Brain microvascular endothelial cell (primary cell): ENCODE measurements around the gene TBC1D21.

Experiments used
- DNase-seq: peaks from one replicate; pipeline ENCODE4 v3.0.0-alpha.2; 2020
- H3K27ac ChIP-seq: fragments of 250-450 bp; sonication (Bioruptor Pico); 2 replicates; pipeline ENCODE4 v1.5.1; 2020; ENCODE audit warnings: mild to moderate bottlenecking, moderate library complexity
- H3K27me3 ChIP-seq: fragments of 250-450 bp; sonication (Bioruptor Pico); replicated peaks from 2 replicates; pipeline ENCODE4 v1.5.1; 2020; ENCODE audit warnings: mild to moderate bottlenecking
- H3K36me3 ChIP-seq: fragments of 250-450 bp; sonication (Bioruptor Pico); replicated peaks from 2 replicates; pipeline ENCODE4 v1.5.1; 2020; ENCODE audit warnings: mild to moderate bottlenecking
- H3K4me3 ChIP-seq: 2 replicates; pipeline ENCODE4 v1.5.1; 2011; ENCODE audit warnings: low read depth, mild to moderate bottlenecking, control low read depth, low read length, moderate library complexity
- CTCF ChIP-seq: IDR thresholded peaks from 2 replicates; pipeline ENCODE4 v1.5.1; 2011; ENCODE audit warnings: low read depth, mild to moderate bottlenecking, moderate library complexity, low read length, control low read depth, inconsistent platforms; ENCODE audit errors: missing control alignments
- in situ Hi-C: cut with HindIII; loops from 2 replicates; pipeline ENCODE4 v1.10.0; 2017; ENCODE audit warnings: low sequenced_read_pairs, low pct_ligation_motif_present

TBC1D21 gene

GRCh38 chr15:73838831-73839426 is 34.4 kb upstream of the TBC1D21 start:
- in situ Hi-C loops: no loop called here
- H3K36me3 ChIP-seq: no peaks in the 10 kb centered on the region
- no peak overlapping the region for H3K4me3 ChIP-seq
- H3K27ac ChIP-seq: no peak overlapping the region
- no peak for DNase-seq
- no peak for TF ChIP-seq CTCF
- H3K27me3 ChIP-seq: peaks cover 16% of the 10 kb centered on the region

GRCh38 chr15:73839699-73840377 is 33.5 kb upstream of the TBC1D21 start:
- in situ Hi-C loops: no loop called here
- no peak for TF ChIP-seq CTCF
- no peak overlapping the region for H3K27ac ChIP-seq
- no peaks in the 10 kb centered on the region for H3K36me3 ChIP-seq
- H3K27me3 ChIP-seq: peaks cover 16% of the 10 kb centered on the region
- no peak overlapping the region for H3K4me3 ChIP-seq
- DNase-seq: no peak

- TF ChIP-seq CTCF: no peak
- Histone ChIP-seq H3K4me3 (no peak overlapping the region), H3K27me3 (peaks cover 14% of the 10 kb centered on the region), H3K27ac (no peak overlapping the region), H3K36me3 (no peaks in the 10 kb centered on the region)
- DNase-seq: no peak
- in situ Hi-C loops: no loop called here
Measured at GRCh38 chr15:73840771-73841170, 32.6 kb upstream of the TBC1D21 start.

DNA sequence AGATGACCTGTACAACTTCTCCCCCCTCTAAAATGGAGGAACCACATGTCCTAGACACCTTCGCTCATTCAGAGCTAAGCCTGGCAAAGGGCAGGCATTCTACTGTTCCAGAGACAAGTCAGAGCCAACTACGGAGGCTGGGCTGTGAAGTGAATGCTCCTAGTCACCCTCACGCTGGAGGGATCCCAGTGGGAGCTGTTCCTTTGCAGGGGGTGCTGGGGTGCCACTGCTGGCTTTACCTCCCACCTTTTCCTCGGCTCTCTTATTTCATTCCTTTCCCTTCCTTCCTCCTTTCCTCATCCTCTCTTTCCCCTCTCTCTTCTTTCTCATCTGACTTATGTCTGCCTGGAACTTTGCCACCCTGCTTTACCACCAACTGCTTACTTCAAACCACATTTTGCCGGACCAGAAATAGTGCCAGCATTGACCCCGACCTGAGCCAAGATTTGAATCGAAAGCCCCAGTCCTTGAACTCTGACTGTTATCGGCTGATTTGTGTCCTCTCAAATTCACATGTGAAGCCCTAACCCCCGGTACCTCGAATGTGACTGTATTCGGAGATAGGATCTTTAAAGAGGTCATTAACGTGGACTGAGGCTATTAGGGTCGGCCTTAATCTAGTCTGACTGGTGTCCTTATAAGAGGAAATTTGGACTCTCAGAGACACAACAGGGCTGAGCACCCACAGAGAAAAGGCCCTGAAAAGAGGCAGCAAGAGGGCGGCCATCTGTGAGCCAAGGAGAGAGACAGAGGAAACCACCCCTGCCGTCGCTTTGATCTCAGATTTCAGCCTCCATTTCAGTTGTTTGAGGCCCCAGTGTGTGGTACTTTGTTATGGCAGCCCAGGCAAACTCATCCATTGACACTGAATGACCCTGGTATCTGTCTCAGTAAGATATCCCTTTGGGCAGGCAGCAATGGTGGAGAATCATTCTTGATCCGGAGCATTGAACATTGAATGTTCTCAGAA is 31.3 kb upstream of the TBC1D21 start:
- in situ Hi-C loops: no loop called here
- H3K4me3 ChIP-seq: no peak overlapping the region
- no peaks in the 10 kb centered on the region for H3K36me3 ChIP-seq
- no peak for TF ChIP-seq CTCF
- no peak for DNase-seq
- H3K27me3 ChIP-seq: peaks cover 14% of the 10 kb centered on the region
- H3K27ac ChIP-seq: no peak overlapping the region

DNA sequence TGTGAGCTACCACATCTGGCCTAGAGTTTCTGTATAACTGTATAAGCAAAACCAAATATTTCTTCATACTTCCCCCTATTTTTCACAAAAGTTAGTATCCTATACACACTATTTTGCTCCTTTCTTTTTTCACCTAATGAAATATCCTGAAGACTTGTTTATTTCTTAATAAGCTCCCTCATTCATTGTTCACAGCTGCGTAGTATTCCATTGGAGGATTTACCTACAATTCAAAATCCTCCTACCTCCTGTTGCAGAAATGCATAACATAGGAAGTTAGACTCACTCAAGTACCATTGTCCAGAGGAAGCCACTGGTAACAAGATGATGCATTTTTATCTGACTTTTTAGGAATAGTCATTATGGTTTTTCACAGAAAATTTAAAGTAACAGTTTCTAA is 29.6 kb upstream of the TBC1D21 start:
- no peak for TF ChIP-seq CTCF
- Histone ChIP-seq H3K4me3 (no peak overlapping the region), H3K27ac (no peak overlapping the region), H3K36me3 (no peaks in the 10 kb centered on the region), H3K27me3 (peaks cover 14% of the 10 kb centered on the region)
- in situ Hi-C loops: no loop called here
- DNase-seq: no peak
